Muscle of back (tissue), 11 donors: Measurements from ENCODE around the gene PPM1H. TPM values are rescaled to one million over a fixed set of nuclear protein-coding genes. Genes with fewer than 3 reads are reported as not detected.
"Not testable (repeated sequence)": the region's sequence is repeated elsewhere in the genome, so short reads cannot be mapped to it uniquely, and the experiment has no call there.

Source experiments
- DNase-seq, 3 donors: peaks; one replicate each; pipeline versions ENCODE4 v3.0.0 to v3.0.0-alpha.2; 2013
- polyA plus RNA-seq, 10 donors: library from polyadenylated mRNA; unstranded; fragments of 120-200 nt; gene quantifications; one replicate each; pipeline ENCODE4 v1.2.1, GENCODE V29; 2013; ENCODE audit not compliant: insufficient read length in 10 of 10

PPM1H gene
- polyA plus RNA-seq, 10 donors, result 2.8 to 4.9 (median 3.5) TPM

DNA sequence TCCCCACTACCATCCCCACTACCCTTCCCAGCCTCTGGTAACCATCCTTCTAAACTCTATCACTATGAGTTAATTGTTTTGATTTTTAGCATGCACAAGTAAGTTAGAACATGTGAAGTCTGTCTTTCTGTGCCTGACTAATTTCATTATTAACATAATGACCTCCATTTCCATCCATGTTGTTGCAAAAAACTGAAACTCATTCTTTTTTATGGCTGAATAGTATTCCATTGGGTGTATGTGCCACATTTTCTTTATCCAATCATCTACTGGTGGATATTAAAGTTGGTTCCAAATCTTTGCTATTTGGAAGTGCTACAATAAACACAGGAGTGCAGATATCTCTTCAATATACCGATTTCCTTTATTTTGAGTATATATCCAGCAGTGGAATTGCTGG lies 13.2 kb upstream of the PPM1H start:
- DNase-seq, result no peak

DNA sequence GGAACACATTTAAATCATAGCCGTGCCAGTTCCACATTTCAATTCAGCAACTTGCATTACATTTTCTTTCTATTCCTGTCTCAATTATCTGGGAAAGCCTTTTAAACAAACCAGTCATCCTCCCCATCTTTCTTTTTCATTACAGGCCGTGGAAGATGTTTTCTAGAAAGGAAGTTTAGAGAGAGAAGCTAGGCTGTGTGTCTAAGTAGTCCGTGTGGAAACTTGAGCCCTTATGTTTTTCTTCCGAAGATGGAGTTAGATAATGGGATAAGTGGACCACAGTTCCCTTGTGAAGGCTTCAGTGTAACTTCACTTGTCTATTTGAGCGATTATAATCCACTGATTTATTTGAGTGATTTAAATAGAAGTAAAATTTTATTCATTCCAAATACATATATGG lies 12.4 kb upstream of the PPM1H start:
- DNase-seq, result no peak

DNA sequence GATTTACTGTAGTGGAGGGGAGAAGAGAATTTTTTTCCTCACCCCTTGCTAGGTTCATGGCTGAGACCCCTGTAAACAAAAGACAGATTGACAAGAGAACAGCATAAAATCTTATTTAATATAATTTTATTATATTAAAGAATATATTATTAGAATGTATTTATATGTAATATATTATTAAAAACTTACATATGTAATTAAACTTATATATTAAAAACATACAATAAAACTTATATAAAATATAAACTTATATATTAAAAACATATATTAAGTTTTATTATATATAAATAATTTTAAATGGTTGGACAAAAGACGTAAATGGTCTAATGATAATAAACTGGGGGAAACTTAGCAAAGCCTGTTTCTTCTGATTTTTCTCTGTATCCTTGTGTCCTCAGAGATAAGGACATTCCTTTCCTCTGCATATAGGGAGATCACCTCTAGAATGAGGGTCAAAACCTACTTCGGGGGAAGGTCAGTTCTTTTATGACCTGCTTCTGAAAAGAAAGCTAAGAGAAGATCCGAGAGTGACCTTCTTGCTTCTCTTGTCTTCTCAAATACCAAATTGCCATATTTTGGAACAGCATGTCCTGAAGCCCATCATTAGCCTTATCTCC lies 8.9 kb upstream of the PPM1H start:
- no peak for DNase-seq

DNA sequence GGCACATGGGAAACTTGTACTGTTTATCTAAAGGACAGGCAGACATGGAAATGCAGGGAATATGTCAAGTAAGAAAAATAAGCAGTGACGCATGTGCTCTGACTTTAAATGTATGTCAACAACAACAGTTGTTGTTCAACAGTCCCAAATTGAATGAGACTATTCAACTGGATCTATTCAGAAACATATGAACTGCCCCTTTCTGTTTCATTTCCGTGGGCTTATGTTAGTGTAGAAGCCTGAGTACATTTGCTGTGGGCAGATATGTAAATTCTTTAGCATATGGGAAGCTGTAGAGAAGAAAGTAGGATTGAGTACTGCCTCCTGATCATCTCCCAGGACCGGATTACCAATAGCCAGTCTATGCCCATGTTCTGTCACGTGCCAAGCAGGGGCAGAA lies 7.4 kb upstream of the PPM1H start:
- not testable (repeated sequence) for DNase-seq

DNA sequence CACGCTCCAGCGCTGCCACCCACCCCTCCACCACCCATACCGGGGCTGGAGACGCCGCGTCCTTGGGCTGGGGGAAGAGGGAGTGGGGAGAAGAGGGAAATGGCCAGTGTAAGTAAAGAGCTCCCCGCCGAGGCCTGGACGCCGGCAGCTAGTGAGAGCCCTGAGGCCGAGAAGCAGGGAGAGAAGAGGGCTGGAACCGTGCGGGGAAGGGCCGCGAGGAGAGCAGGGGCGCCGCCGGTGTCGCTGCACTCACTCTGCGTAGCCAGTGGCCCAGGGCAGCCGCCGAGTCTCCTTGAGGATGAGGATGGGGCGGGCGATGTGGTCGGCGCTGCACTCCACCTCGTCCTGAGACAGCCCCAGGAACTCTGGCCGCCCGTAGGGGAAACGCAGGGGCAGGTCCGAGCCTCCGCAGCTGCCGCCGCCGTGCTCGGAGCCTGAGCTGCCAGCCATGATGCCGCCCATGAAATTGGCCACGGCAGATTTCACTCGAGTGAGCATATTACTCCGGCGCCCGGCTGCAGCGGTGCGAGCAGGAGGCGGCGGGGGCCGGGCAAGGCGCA lies 631 bp downstream of the PPM1H start:
- peak in 2 of 3 donors; percentile 14 to 69 for DNase-seq

DNA sequence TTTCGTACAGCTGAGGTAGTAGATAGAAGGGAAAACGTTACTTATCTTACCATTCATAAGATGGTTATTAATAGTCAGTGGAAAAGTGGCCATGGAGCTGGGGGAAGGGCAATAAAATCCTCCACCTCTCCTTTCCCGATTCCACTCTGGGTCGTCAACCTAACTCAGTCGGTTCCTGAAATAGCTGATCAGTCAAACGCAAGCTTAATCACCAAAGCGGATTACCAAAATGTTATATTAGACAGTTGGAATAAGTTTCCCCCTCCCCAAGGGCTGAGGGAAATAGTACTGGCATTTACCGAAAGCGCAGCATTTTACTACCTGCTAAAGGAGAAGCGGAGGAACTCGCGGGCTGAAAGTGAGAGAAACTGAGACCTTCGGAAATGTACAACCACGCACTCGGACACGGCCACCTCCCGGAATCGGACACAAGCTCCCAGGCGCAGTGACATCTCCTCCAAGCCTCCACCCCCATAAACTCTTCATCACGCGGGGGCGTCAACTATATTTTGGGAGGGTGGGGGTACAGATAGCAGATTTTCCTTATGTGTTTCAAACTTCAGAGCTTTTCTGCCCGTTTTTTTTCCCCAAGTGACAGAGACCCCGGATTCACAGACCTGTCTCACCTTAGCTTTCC lies 1.2 kb downstream of the PPM1H start:
- DNase-seq, result peak in 1 of 3 donors; percentile 21

DNA sequence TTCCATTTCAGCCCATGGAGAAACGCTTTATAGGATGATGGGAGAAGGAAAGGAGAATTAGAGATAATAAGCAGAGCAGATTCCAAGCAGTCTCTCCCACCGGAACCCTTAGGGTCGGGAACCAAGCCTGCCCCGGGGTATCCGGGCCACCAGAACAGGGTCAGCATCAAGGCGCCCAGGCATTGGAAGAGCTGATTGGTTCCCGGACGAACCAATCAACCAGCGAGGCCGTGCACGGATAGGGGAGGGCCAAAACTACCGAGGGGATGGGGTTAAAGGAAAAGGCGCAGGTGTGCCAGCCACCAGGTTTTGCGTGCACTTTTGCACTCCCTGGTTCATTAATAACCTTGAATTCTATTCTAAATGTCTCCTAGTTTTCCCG lies 1.7 kb downstream of the PPM1H start:
- no peak for DNase-seq

DNA sequence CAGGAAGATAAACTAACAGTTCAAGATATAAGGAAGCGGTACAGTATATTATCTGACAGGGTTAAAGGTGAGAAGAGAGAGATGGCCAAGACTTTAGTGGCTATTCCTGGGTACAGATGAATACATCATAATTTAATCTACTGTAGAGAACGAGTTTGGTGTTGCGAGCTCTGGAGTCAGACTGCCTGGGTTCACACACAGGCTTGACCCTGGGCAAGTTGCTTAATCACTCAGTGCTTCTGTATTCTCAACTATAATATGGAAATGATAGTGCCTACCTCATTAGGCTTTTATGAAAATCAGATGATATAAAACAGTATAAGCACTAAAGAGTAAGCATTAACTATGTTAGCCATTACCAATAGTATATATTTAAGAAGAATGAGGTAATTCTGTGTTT lies 3.5 kb downstream of the PPM1H start:
- DNase-seq, result no peak

DNA sequence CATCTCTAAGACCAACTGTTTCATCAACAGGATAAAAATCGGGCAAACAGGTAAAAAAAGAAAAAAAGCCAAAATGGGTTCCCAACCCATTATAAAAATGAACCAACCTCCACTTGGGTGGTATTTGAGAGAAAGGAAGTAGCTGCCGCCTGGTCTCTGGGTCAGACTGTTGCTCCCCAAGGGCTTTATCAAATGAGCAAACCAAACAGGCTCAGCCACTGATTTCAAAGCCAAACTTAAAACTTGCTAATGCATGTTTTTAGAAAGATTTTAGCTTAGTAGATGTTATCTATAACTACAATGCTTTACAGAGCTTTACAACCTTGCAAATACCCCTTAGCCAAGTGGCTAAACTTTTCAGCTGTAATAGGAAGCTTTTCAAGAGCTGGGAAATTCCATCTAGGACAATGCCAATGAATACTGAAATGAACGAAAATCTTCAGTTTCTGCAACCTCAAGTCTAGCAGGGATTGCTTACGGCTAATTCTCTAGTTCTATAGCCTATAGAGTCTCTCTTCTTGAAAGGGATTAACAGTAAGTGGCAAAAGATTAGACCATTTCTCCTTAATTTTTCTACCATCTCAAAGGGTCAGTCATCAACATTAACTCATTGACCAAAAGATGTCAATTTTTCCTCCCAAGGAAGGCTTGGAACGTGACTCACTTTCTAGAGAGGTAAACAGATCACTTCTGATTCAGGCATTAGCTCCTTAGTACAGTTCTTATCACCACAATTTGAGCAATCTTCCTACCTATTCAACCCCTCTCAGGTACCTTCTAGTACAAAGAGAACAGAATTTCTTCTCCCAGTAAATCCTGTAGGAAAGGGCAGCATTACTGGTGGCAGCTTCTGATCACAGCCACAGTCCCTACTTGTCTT lies 4.2 kb downstream of the PPM1H start:
- no peak for DNase-seq

DNA sequence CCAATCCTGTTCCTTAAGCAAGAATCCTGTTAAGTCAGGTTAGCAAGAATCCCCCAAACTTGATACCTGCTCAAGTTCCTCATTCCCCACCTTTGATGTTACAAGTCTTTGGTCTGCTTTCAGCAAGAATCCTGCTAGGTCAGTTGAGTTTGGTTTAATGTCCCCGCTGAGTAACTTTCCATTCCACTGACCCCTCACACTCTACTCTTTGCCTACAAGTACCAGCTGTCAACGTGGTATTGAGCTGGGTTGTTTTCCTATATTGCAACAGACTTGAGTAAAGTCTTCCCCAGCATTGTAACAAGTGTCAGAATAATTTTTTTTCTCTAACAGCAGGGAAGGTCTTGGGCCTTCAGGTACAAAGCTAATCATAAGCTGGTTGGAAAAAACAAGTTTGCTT lies 6.3 kb downstream of the PPM1H start:
- no peak for DNase-seq

DNA sequence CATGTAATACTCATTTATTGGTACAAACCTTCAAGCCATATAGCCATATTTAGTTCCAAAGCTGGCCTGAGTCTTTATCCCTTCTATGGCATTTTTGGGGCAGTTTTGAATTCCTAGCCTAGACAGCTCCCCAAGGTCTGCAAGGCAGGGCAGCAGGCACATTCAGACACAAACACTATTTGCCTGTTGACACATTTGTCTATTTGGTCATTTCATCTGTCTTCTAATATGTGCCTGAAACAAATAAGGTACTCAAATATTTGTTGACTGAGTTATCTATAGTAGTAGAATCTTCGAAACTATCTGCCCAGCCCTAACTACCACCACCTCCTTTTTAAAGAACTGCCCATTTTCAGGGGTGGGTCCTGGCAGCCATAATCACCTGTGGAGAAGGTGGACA lies 9.3 kb downstream of the PPM1H start:
- no peak for DNase-seq

DNA sequence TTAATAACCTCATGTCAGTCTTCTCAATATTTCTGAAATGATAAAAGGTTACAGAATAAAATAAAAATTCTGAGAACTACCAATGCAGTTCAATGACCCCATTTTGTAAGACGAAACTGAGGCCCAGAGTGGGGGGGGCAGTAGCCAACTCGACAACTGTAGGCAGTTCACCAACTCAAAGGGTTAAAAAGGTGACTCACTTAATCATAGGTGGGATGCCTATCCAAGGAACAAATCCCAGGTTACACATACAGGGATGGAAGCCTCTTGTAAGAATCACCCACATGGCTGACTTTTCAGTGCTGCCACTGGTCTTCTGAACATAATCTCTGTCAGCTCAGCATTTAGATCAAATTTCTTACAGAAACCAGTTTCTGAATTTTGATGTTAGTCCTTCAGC lies 10.9 kb downstream of the PPM1H start:
- DNase-seq, result no peak

DNA sequence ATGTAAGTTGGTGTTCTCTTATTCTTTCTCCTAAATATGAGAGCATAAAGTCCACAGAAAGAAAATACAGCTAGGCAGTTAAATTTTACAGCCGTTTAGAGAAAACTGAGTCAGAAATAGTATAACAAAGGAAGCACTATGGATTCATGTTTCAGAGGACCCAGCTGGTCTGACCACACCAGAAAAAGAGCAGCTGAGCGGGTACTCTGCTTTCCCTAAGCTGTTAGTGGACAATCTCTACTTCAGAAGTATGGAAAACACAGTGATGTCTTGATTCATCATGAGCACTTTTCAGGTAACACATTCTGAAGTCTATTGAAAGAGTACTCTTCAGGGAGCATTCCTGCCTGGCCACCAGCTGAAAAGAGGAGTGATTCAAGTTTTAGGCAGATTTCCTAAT lies 12.4 kb downstream of the PPM1H start:
- DNase-seq, result peak in 1 of 3 donors; percentile 28

DNA sequence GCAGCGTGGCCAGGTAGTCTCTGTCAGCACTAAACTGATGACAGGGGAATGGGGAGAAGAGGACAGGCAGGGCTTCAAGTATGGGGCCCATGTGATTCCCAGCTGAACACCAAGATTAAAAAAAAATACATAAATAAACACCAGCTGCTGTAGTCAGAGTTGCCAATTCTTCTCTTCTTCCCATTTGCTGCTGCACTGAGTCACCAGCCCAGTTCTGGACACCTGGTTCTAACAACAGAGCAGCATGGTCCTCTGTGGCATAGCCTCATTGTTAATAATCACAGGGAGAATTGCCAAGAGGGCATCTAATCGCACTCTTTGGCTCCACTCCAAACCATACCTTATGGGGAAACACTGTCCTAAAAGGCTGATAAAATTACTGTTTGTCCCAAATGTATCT lies 15.1 kb downstream of the PPM1H start:
- peak in 1 of 3 donors; percentile 67 for DNase-seq

DNA sequence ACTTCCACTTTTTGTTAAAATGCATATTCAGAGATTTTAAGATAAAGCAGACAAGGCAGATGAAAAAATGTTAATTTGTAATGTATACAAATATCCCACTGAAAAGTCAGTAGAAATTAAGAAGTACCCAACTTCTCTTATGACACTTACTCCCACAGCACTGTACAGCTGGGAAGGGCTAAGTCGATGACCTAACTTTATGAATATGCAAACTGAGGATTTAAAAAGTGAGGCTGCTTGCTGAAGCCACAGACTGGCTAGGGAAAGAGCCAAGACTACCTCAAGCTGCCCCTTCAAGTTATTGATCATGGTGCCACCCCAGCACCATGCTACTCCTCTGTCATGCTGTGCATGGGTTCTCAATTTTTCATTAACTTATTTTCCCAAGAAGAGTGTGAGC lies 17.0 kb downstream of the PPM1H start:
- no peak for DNase-seq

DNA sequence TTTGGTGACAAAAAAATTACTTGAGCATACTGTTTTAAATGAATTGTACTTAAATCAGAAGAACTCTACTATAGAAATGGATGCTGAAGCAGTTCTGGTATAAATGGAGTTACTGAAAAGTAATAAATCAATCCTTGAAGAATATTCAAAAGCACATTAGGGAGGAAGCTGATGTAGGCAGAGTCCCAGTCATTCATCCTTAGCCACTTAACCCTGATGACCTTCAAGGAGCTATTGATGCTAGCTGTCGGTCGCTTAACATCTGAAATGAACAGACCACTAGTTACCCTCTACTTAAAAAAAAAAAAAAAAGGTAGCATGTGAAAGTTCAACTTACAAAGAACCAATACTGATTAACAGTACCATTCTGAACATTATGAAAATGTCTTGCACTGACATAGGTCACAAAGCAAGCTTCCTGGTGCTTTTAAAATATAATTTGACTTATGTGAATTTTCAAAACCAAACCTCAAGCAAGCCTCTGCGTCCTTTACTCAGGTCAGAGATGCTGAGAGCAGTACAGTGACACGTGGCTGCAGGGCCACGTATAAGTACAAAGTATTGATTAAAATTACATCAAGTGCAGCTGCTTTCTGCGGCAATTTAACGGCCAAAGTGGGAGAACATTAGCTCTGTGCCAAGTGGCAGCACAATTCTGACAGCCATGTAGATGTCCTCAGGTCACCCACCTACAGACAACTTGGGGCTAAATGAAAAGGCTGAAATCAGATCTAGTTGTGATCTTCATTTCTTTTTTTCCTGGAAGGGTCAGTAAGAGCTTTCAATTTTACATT lies 18.1 kb downstream of the PPM1H start:
- no peak for DNase-seq

DNA sequence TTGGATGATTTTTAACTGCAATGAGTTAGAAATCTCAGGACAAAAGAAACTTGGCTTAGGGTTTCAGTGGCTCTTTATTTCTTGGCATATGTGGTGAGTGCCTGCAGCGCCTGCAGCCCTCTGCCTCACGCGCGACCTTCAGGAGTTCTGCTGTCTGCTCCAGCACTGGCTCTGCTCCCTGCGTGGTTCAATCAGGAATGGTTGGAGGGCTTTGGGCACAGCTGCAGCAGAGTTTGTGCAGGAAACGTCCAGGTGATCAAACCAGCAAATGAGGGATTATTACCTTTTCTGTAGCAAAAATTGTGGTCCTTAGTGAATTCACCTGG lies 19.8 kb downstream of the PPM1H start:
- no peak for DNase-seq

DNA sequence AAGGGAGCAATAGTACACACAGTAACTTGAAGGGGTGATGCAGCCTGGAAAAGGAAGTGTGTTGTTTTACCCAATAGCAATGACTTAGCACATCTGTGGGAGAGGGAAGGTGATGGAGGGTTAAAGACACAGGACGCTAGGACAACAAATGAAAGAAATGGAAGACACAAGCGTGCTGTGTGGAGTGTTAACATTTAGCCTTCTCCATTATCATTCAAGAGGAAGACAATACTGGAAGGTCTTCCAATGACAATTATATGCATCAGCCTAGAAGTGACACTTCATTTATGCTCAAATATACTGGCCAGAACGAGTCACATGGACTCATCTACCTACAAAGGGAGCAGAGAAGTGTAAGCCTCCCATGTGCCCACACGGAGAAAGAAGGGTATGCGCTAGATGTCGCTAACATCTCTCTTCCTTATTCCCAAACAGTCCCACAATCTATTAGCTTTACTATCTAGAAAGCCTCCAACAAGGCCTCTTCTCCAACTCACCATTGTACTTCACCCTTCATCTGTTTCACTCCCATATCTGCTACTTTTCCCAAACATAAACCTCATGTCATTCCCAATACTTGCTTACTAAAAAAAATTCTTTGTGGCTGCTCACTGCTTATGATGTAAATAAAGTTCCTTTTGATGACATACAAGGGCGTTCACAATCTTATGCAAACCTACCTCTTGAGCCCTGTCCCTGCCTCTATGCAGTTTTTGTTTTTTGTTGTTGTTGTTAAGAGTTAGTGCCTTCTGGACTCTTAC lies 20.3 kb downstream of the PPM1H start:
- DNase-seq, result no peak

DNA sequence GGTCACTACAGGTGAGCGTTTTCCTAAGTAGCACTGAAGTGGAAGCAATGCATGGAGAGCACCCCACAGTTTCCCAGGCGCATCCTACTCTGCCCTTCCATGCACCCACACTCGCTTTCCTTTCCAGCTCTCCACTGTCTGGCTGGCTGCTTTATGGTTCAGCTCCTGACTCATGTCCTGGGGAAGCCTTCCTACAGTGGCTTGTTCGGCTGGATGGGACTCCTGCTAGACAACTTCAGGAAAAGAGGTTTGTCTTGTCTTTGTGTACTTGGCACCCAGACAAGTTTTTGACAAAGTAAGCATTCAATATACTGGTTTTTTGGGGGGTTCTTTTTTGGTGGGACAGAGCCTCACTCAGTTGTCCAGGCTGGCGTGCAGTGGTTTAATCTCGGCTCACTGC lies 21.6 kb downstream of the PPM1H start:
- DNase-seq, result no peak

DNA sequence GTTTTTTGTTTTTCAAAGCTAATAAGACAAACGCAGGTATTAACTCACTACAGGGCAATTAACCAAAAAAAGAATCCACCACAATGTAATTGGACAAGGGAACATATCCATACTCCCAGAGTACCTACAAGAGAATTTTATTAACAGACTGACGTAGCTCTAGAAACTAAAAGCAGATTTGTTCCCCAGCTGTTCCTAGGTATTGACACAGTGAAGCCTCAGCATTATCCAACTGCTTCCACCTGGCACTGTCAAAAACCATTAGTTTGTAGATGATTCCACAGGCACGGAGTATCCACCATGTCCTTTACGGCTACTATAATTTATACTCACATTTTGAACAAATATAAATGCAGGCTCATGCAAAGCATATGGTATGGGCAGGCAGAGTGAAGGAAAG lies 22.3 kb downstream of the PPM1H start:
- DNase-seq, result no peak

DNA sequence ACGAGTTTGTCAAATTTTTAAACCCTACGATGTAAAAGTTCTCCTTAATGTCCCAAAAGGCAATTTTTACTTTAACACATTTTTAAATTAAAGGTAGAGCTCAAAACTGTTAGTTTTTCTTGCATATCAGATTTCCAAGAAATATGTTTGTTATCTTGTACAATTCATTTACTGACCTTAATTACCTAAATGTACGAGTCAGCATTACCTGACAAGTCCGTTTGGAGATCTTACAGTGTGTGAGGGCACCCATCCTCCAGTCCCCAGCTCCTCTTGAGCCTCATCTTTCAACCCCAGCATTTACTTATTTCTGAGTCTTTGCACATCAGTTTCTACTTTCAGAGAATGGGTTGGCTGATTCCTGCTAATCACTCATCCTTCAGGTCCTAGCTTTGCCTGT lies 23.7 kb downstream of the PPM1H start:
- no peak for DNase-seq
